IMR-90 (cell line): Measurements from ENCODE around the gene TPD52L2. TPM values are rescaled to one million over a fixed set of nuclear protein-coding genes. Genes with fewer than 3 reads are reported as not detected.

ENCODE experiments used
- ATAC-seq: fragments of 200-7000 bp; cut with Tn5 transposase; 2 replicates; pipeline ENCODE4 v1.9.1; 2020; ENCODE audit warnings: low read depth, mild to moderate bottlenecking, moderate library complexity
- BruUV-seq: library from RNA; stranded (reverse); fragments of 400-500 nt; replicated peaks from 2 replicates; lab custom pipeline; 2021; lab: Mats Ljungman, UMichigan
- CTCF ChIA-PET: fragments of 300-600 bp; formaldehyde crosslinking; extraction: SDS; loops from one replicate; lab custom pipeline; 2021; ENCODE audit warnings: antibody characterized with exemption; lab: Yijun Ruan, JAX
- POLR2A ChIA-PET: fragments of 300-600 bp; sonication (Branson Sonifier 250); formaldehyde crosslinking; loops from one replicate; lab custom pipeline; 2022; ENCODE audit warnings: antibody characterized with exemption; ENCODE audit not compliant: unreplicated experiment; lab: Charles Lee
- DNase-seq: peaks from one replicate; pipeline ENCODE4 v3.0.0; 2013
- H2AFZ ChIP-seq: replicated peaks from 2 replicates; pipeline ENCODE3; 2013; ENCODE audit warnings: low read length, mild to moderate bottlenecking; ENCODE audit not compliant: poor library complexity
- H2AK5ac ChIP-seq: 2 replicates; pipeline ENCODE4 v1.6.1; 2013; ENCODE audit warnings: low read depth, low read length, inconsistent platforms
- H2AK9ac ChIP-seq: replicated peaks from 2 replicates; pipeline ENCODE3; 2013; ENCODE audit warnings: mild to moderate bottlenecking, low read depth, low read length, moderate library complexity; ENCODE audit not compliant: poor library complexity
- H2BK120ac ChIP-seq: 2 replicates; pipeline ENCODE4 v1.6.1; 2013; ENCODE audit warnings: low read depth, low read length, inconsistent platforms
- H2BK15ac ChIP-seq: 3 replicates; pipeline ENCODE4 v1.6.1; 2013; ENCODE audit warnings: low read depth, low read length, inconsistent platforms
- H2BK20ac ChIP-seq: 2 replicates; pipeline ENCODE4 v1.6.1; 2013; ENCODE audit warnings: low read depth, mild to moderate bottlenecking, inconsistent platforms, low read length, moderate library complexity
- H2BK5ac ChIP-seq: 2 replicates; pipeline ENCODE4 v1.6.1; 2013; ENCODE audit warnings: mild to moderate bottlenecking, low read depth, low read length, inconsistent platforms; ENCODE audit not compliant: poor library complexity, severe bottlenecking
- H3K14ac ChIP-seq: replicated peaks from 2 replicates; pipeline ENCODE4 v1.6.1; 2013; ENCODE audit warnings: low read depth, low read length, inconsistent platforms
- H3K18ac ChIP-seq: 2 replicates; pipeline ENCODE4 v1.6.1; 2013; ENCODE audit warnings: low read depth, low read length, control low read depth
- H3K23ac ChIP-seq: 2 replicates; pipeline ENCODE4 v1.6.1; 2013; ENCODE audit warnings: low read depth, low read length, inconsistent platforms
- H3K27ac ChIP-seq: 2 replicates; pipeline ENCODE4 v1.5.1; 2013; ENCODE audit warnings: mild to moderate bottlenecking, control low read depth, low read length; ENCODE audit not compliant: insufficient read depth
- H3K27me3 ChIP-seq: 2 replicates; pipeline ENCODE4 v1.6.1; 2013; ENCODE audit warnings: low read length; ENCODE audit not compliant: control insufficient read depth, insufficient read depth
- H3K36me3 ChIP-seq: 2 replicates; pipeline ENCODE4 v1.6.1; 2013; ENCODE audit warnings: low read length, mixed read lengths; ENCODE audit not compliant: control insufficient read depth, insufficient read depth
- H3K4ac ChIP-seq: 2 replicates; pipeline ENCODE4 v1.6.1; 2013; ENCODE audit warnings: low read depth, low read length, inconsistent platforms
- H3K4me1 ChIP-seq: 2 replicates; pipeline ENCODE4 v1.6.1; 2013; ENCODE audit warnings: low read length, mixed read lengths; ENCODE audit not compliant: control insufficient read depth, insufficient read depth
- H3K4me2 ChIP-seq: 2 replicates; pipeline ENCODE4 v1.6.1; 2013; ENCODE audit warnings: low read depth, mild to moderate bottlenecking, control low read depth, low read length, moderate library complexity
- H3K4me3 ChIP-seq: 2 replicates; pipeline ENCODE4 v1.5.1; 2013; ENCODE audit warnings: low read depth, mild to moderate bottlenecking, control low read depth, low read length, moderate library complexity; ENCODE audit not compliant: insufficient read depth
- H3K56ac ChIP-seq: 2 replicates; pipeline ENCODE4 v1.6.1; 2013; ENCODE audit warnings: low read length, inconsistent platforms; ENCODE audit not compliant: insufficient read depth; ENCODE audit errors: extremely low read depth
- H3K79me1 ChIP-seq, 2 experiments: 2 replicates each; pipeline ENCODE4 v1.6.1; 2013; ENCODE audit warnings: low read length in 2 of 2, inconsistent platforms in 1 of 2, low read depth in 1 of 2
- H3K9ac ChIP-seq: 2 replicates; pipeline ENCODE4 v1.6.1; 2013; ENCODE audit warnings: low read depth, low read length, control low read depth
- H3K9me1 ChIP-seq: 2 replicates; pipeline ENCODE4 v1.6.1; 2013; ENCODE audit warnings: low read length, inconsistent platforms; ENCODE audit not compliant: insufficient read depth
- H3K9me3 ChIP-seq: 2 replicates; pipeline ENCODE4 v1.6.1; 2013; ENCODE audit warnings: low read length; ENCODE audit not compliant: control insufficient read depth, insufficient read depth
- H4K20me1 ChIP-seq: 2 replicates; pipeline ENCODE4 v1.6.1; 2013; ENCODE audit warnings: low read length, inconsistent platforms; ENCODE audit not compliant: insufficient read depth
- H4K5ac ChIP-seq: 2 replicates; pipeline ENCODE4 v1.6.1; 2013; ENCODE audit warnings: mild to moderate bottlenecking, low read depth, low read length, control low read depth
- H4K8ac ChIP-seq, 2 experiments: 2 replicates each; pipeline ENCODE4 v1.6.1; 2013; ENCODE audit warnings: low read depth in 2 of 2, low read length in 2 of 2, control low read depth in 1 of 2, inconsistent platforms in 1 of 2
- H4K91ac ChIP-seq: 2 replicates; pipeline ENCODE4 v1.6.1; 2013; ENCODE audit warnings: low read depth, low read length, inconsistent platforms; ENCODE audit not compliant: insufficient read depth
- BHLHE40 ChIP-seq: fragments of 150-350 bp; IDR thresholded peaks from 2 replicates; pipeline ENCODE4 v1.6.1; 2016; ENCODE audit warnings: mild to moderate bottlenecking, low read depth, low read length
- CHD1 ChIP-seq: IDR thresholded peaks from 2 replicates; pipeline ENCODE4 v1.6.1; 2012; ENCODE audit warnings: low read depth, low read length, improper control_type of control experiment
- CTCF ChIP-seq: conservative IDR thresholded peaks from 2 replicates; pipeline ENCODE4 v1.5.1; 2012; ENCODE audit warnings: mild to moderate bottlenecking, low read depth, low read length, improper control_type of control experiment
- ELK1 ChIP-seq: fragments of 150-350 bp; IDR thresholded peaks from 2 replicates; pipeline ENCODE4 v1.6.1; 2016; ENCODE audit warnings: low read depth, mild to moderate bottlenecking, low read length, moderate library complexity, borderline replicate concordance
- FOS ChIP-seq: fragments of 150-350 bp; IDR thresholded peaks from 2 replicates; pipeline ENCODE4 v1.6.1; 2016; ENCODE audit warnings: low read depth, low read length
- MAFK ChIP-seq: IDR thresholded peaks from 2 replicates; pipeline ENCODE4 v1.6.1; 2012; ENCODE audit warnings: low read depth, low read length, improper control_type of control experiment
- MAZ ChIP-seq: IDR thresholded peaks from 2 replicates; pipeline ENCODE4 v1.6.1; 2012; ENCODE audit warnings: low read depth, mild to moderate bottlenecking, low read length, improper control_type of control experiment, moderate library complexity, borderline replicate concordance
- MXI1 ChIP-seq: IDR thresholded peaks from 2 replicates; pipeline ENCODE4 v1.6.1; 2012; ENCODE audit warnings: low read depth, mild to moderate bottlenecking, low read length, moderate library complexity, borderline replicate concordance
- NFE2L2 ChIP-seq: fragments of 150-350 bp; IDR thresholded peaks from 2 replicates; pipeline ENCODE4 v1.6.1; 2016; ENCODE audit warnings: low read depth, mild to moderate bottlenecking, low read length
- RAD21 ChIP-seq: IDR thresholded peaks from 2 replicates; pipeline ENCODE4 v1.6.1; 2012; ENCODE audit warnings: low read length, improper control_type of control experiment
- RCOR1 ChIP-seq: IDR thresholded peaks from 2 replicates; pipeline ENCODE4 v1.6.1; 2012; ENCODE audit warnings: mild to moderate bottlenecking, low read length, improper control_type of control experiment; ENCODE audit not compliant: insufficient replicate concordance
- SMC3 ChIP-seq: fragments of 150-350 bp; IDR thresholded peaks from 2 replicates; pipeline ENCODE4 v1.6.1; 2016; ENCODE audit warnings: low read depth, mild to moderate bottlenecking, antibody characterized with exemption, low read length, moderate library complexity
- WGBS, 2 experiments: methylation state at CpG; one replicate each; pipeline versions ENCODE4 v1.1.5 to v1.1.7; 2013; ENCODE audit warnings: missing lambda C conversion rate in 2 of 2; ENCODE audit not compliant: insufficient read length in 1 of 2; ENCODE audit errors: extremely low coverage in 2 of 2; 5-methylcytosine and 5-hydroxymethylcytosine counted together
- dilution Hi-C: fragments of 300-500 bp; cut with HindIII; formaldehyde crosslinking; loops from one replicate; pipeline ENCODE4 v1.14.3; 2018; ENCODE audit warnings: low sequenced_read_pairs; ENCODE audit not compliant: unreplicated experiment
- in situ Hi-C: fragments of 300-500 bp; cut with MboI; formaldehyde crosslinking; loops from 3 replicates; pipeline ENCODE4 v1.14.3; 2019; ENCODE audit warnings: low sequenced_read_pairs, inconsistent platforms, mixed read lengths
- intact Hi-C: fragments of 100-400 bp; cut with micrococcal nuclease; formaldehyde crosslinking; loops from 2 replicates; pipeline ENCODE4 v1.10.0; 2022
- polyA plus RNA-seq, 3 experiments: library from polyadenylated mRNA; depleted of rRNA; stranded (reverse); fragments of >200 nt; gene quantifications; 2 replicates each; pipeline ENCODE4 v1.2.3, GENCODE V29; 2012; ENCODE audit warnings: low replicate concordance in 1 of 3
- total RNA-seq: library from RNA; depleted of rRNA; stranded (reverse); fragments of >200 nt; gene quantifications from 2 replicates; pipeline ENCODE4 v1.2.3, GENCODE V29; 2012

The TPD52L2 gene
- total and polyA plus RNA-seq, 2 of the 4 experiments (the other 2 are of a cell fraction): 113 to 189 TPM

- CTCF ChIA-PET: interaction anchor here (0.6 kb wide), 1 partner anchor 11 kb away, joined by 3 read pairs; no protein-coding TSS in a partner anchor
- no peak overlapping the region for H4K8ac ChIP-seq
- H4K20me1 ChIP-seq: peaks cover 76% of the 10 kb centered on the region
- H3K4ac ChIP-seq: no peak overlapping the region
- no peak overlapping the region for H2AFZ ChIP-seq
- H3K23ac ChIP-seq: no peak overlapping the region
- no peak overlapping the region for H2AK5ac ChIP-seq
- no peak overlapping the region for H3K27ac ChIP-seq
- H4K5ac ChIP-seq: no peak overlapping the region
- no peaks in the 10 kb centered on the region for H3K9me3 ChIP-seq
- no peak overlapping the region for H3K14ac ChIP-seq
- H3K56ac ChIP-seq: no peak overlapping the region
- no peaks in the 10 kb centered on the region for H3K4me1 ChIP-seq
- H3K36me3 ChIP-seq: peaks cover 68% of the 10 kb centered on the region
- intact Hi-C loops (no loop called here), in situ Hi-C loops (no loop called here), dilution Hi-C loops (no loop called here)
- peaks cover 17 to 70% of the 10 kb centered on the region in 2 experiments for H3K79me1 ChIP-seq
- no peak overlapping the region for H3K18ac ChIP-seq
- BruUV-seq: no TSS peak
- ATAC-seq (no peak), DNase-seq (no peak)
- H2BK5ac ChIP-seq: no peak overlapping the region
- no peaks in the 10 kb centered on the region for H3K27me3 ChIP-seq
- POLR2A ChIA-PET: interaction anchor here (0.6 kb wide), 1 partner anchor 16 kb away, joined by 4 read pairs; no protein-coding TSS in a partner anchor
- H2BK20ac ChIP-seq: no peak overlapping the region
- no peak overlapping the region for H2AK9ac ChIP-seq
- WGBS, 2 experiments: 91% methylated on average over 4 of the region's 19 CpGs; no CpG with 5 or more reads in 1 of the 2 experiments
- H3K9ac ChIP-seq: no peak overlapping the region
- no peak overlapping the region for H3K4me2 ChIP-seq
- H4K91ac ChIP-seq: no peak overlapping the region
- no peak overlapping the region for H2BK120ac ChIP-seq
- H2BK15ac ChIP-seq: no peak overlapping the region
- H3K4me3 ChIP-seq: no peak overlapping the region
- TF ChIP-seq RCOR1 (no peak), NFE2L2 (no peak), MAFK (no peak), FOS (no peak), BHLHE40 (no peak), RAD21 (no peak), CHD1 (no peak), SMC3 (no peak), MAZ (no peak), CTCF (no peak), MXI1 (no peak), ELK1 (no peak)
- H3K9me1 ChIP-seq: no peaks in the 10 kb centered on the region
Measured at GRCh38 chr20:63881451-63882226, 16.6 kb downstream of the TPD52L2 start.
